GM23338 (cell line): Measurements from ENCODE around the gene TACC3. TPM values are rescaled to one million over a fixed set of nuclear protein-coding genes. Genes with fewer than 3 reads are reported as not detected.

Experiments
- ATAC-seq: fragments of 200-7000 bp; cut with Tn5 transposase; 3 replicates; pipeline ENCODE4 v1.9.1; 2020
- DNase-seq: peaks from one replicate; pipeline ENCODE4 v3.0.0-alpha.2; 2015; ENCODE audit warnings: low spot score
- H2AFZ ChIP-seq: fragments of 200-600 bp; sonication (generic); 2 replicates; pipeline ENCODE4 v1.8.0; 2016; ENCODE audit warnings: antibody characterized with exemption, mild to moderate bottlenecking, moderate library complexity
- H3F3A ChIP-seq: fragments of 200-600 bp; sonication (generic); replicated peaks from 2 replicates; pipeline ENCODE4 v1.8.0; 2017; ENCODE audit warnings: antibody characterized with exemption, mixed run types, low read depth
- H3K27ac ChIP-seq: fragments of 200-600 bp; sonication (generic); 2 replicates; pipeline ENCODE4 v1.6.1; 2016; ENCODE audit warnings: low read depth
- H3K27me3 ChIP-seq: fragments of 200-600 bp; sonication (generic); 2 replicates; pipeline ENCODE4 v1.8.0; 2016; ENCODE audit warnings: mild to moderate bottlenecking, mixed run types, moderate library complexity; ENCODE audit not compliant: insufficient read depth
- H3K36me3 ChIP-seq: fragments of 200-600 bp; sonication (generic); 2 replicates; pipeline ENCODE4 v1.8.0; 2016; ENCODE audit warnings: mild to moderate bottlenecking; ENCODE audit not compliant: insufficient read depth
- H3K4me1 ChIP-seq: fragments of 200-600 bp; sonication (generic); 2 replicates; pipeline ENCODE4 v1.8.0; 2016; ENCODE audit warnings: mild to moderate bottlenecking, moderate library complexity; ENCODE audit not compliant: insufficient read depth
- H3K4me2 ChIP-seq: fragments of 200-600 bp; sonication (generic); 2 replicates; pipeline ENCODE4 v1.7.1; 2017; ENCODE audit warnings: mixed run types
- H3K4me3 ChIP-seq: fragments of 200-600 bp; sonication (generic); 2 replicates; pipeline ENCODE4 v1.6.1; 2016; ENCODE audit warnings: mixed run types
- H3K79me2 ChIP-seq: fragments of 200-600 bp; sonication (generic); replicated peaks from 2 replicates; pipeline ENCODE4 v1.8.0; 2017; ENCODE audit warnings: mild to moderate bottlenecking; ENCODE audit not compliant: insufficient read depth
- H3K9me2 ChIP-seq: fragments of 200-600 bp; sonication (generic); 2 replicates; pipeline ENCODE4 v1.8.0; 2017; ENCODE audit not compliant: insufficient read depth
- H4K20me1 ChIP-seq: fragments of 200-600 bp; sonication (generic); replicated peaks from 2 replicates; pipeline ENCODE4 v1.8.0; 2017; ENCODE audit warnings: mild to moderate bottlenecking; ENCODE audit not compliant: insufficient read depth
- H3K27ac Mint-ChIP-seq: 2 replicates; pipeline ENCODE4 v1.8.0; 2020; ENCODE audit warnings: inconsistent platforms, mild to moderate bottlenecking, moderate library complexity, mixed read lengths
- H3K27me3 Mint-ChIP-seq: 3 replicates; pipeline ENCODE4 v1.8.0; 2022; ENCODE audit warnings: low read depth, mild to moderate bottlenecking, moderate library complexity, mixed read lengths, inconsistent platforms; ENCODE audit not compliant: insufficient read depth, poor library complexity
- H3K36me3 Mint-ChIP-seq: 3 replicates; pipeline ENCODE4 v1.8.0; 2021; ENCODE audit warnings: low read depth, mild to moderate bottlenecking, inconsistent platforms, moderate library complexity, mixed read lengths
- H3K4me1 Mint-ChIP-seq: 3 replicates; pipeline ENCODE4 v1.8.0; 2020; ENCODE audit warnings: mild to moderate bottlenecking, inconsistent platforms, mixed read lengths
- H3K4me3 Mint-ChIP-seq: 3 replicates; pipeline ENCODE4 v1.8.0; 2021; ENCODE audit warnings: moderate library complexity, mild to moderate bottlenecking, inconsistent platforms, mixed read lengths
- H3K9me3 Mint-ChIP-seq: 3 replicates; pipeline ENCODE4 v1.8.0; 2020; ENCODE audit warnings: moderate library complexity, mild to moderate bottlenecking, inconsistent platforms, mixed read lengths
- CREB1 ChIP-seq: fragments of 250-450 bp; sonication (Bioruptor Pico); IDR thresholded peaks from 2 replicates; pipeline ENCODE4 v1.5.0; 2020; ENCODE audit warnings: low read depth, mild to moderate bottlenecking, moderate library complexity
- CTCF ChIP-seq, 2 experiments: fragments of 200-600 bp in 1 of 2; sonication (generic) in 1 of 2; conservative IDR thresholded peaks; 2 replicates each; pipeline versions ENCODE4 v1.5.1 to v1.6.1; 2016 to 2017; ENCODE audit warnings: antibody characterized with exemption in 2 of 2, low read depth in 2 of 2, mild to moderate bottlenecking in 2 of 2, moderate library complexity in 1 of 2
- ETS1 ChIP-seq: IDR thresholded peaks from 2 replicates; pipeline ENCODE4 v1.6.1; 2016; ENCODE audit warnings: antibody characterized with exemption
- EZH2 ChIP-seq: fragments of 200-600 bp; sonication (generic); IDR thresholded peaks from one replicate; pipeline ENCODE4 v1.8.0; 2017; ENCODE audit warnings: antibody characterized with exemption, mild to moderate bottlenecking, low read depth; ENCODE audit not compliant: unreplicated experiment
- JUNB ChIP-seq: IDR thresholded peaks from one replicate; pipeline ENCODE4 v1.6.1; 2016; ENCODE audit warnings: antibody characterized with exemption; ENCODE audit not compliant: unreplicated experiment
- NANOG ChIP-seq: IDR thresholded peaks from 2 replicates; pipeline ENCODE4 v1.6.1; 2016; ENCODE audit warnings: antibody characterized with exemption, borderline replicate concordance
- REST ChIP-seq: IDR thresholded peaks from one replicate; pipeline ENCODE4 v1.6.1; 2018; ENCODE audit warnings: antibody characterized with exemption; ENCODE audit not compliant: unreplicated experiment
- STAT1 ChIP-seq: IDR thresholded peaks from one replicate; pipeline ENCODE4 v1.6.1; 2016; ENCODE audit warnings: antibody characterized with exemption; ENCODE audit not compliant: unreplicated experiment
- ZNF114 ChIP-seq: fragments of 250-450 bp; sonication (Bioruptor Pico); IDR thresholded peaks from 2 replicates; pipeline ENCODE4 v1.5.0; 2020; ENCODE audit warnings: mild to moderate bottlenecking, moderate library complexity
- ZNF462 ChIP-seq: fragments of 250-450 bp; sonication (Bioruptor Pico); IDR thresholded peaks from 2 replicates; pipeline ENCODE4 v1.5.0; 2020; ENCODE audit warnings: mild to moderate bottlenecking, moderate library complexity
- polyA plus RNA-seq: library from polyadenylated mRNA; unstranded; fragments of >200 nt; fragmentation: Nextera tagmentation; extraction: Ambion mirVana; gene quantifications from 2 replicates; pipeline ENCODE4 v1.2.1, GENCODE V29; 2016
- total RNA-seq: library from RNA; depleted of rRNA; stranded (reverse); fragments of >200 nt; shearing (Covaris generic); gene quantifications from 2 replicates; pipeline ENCODE4 v1.2.3, GENCODE V29; 2014

Gene TACC3
- total and polyA plus RNA-seq, 2 experiments from 2014 or later: 120 TPM

GRCh38 chr4:1721666-1722550 is 587 bp downstream of the TACC3 start:
- H2AFZ ChIP-seq: no peak overlapping the region
- H3K79me2 ChIP-seq: peaks cover 49% of the 10 kb centered on the region
- H3K27ac Mint-ChIP-seq: peak overlapping the region; percentile 94
- DNase-seq (peak; percentile 32), ATAC-seq (peak; percentile 6)
- no peaks in the 10 kb centered on the region for H3K27me3 ChIP-seq
- H3K27ac ChIP-seq: no peak overlapping the region
- no peak for TF ChIP-seq NANOG
- no peak for TF ChIP-seq ZNF462 (CRISPR knock-in tag)
- TF ChIP-seq ETS1: no peak
- TF ChIP-seq CREB1: no peak
- TF ChIP-seq CTCF (conservative IDR thresholded peaks at IDR 0.05; ENCODE audit: low read depth in 2 of 2): no peak
- no peak for TF ChIP-seq STAT1
- TF ChIP-seq JUNB: no peak
- TF ChIP-seq EZH2: no peak
- no peak for TF ChIP-seq ZNF114 (CRISPR knock-in tag)
- TF ChIP-seq REST: no peak
- peaks cover 27% of the 10 kb centered on the region for H4K20me1 ChIP-seq
- peaks cover 50% of the 10 kb centered on the region for H3K36me3 Mint-ChIP-seq
- H3K4me3 ChIP-seq: peak overlapping the region; percentile 95
- H3K4me2 ChIP-seq: peak overlapping the region; percentile 95
- H3K27me3 Mint-ChIP-seq: peaks cover 19% of the 10 kb centered on the region
- peaks cover 20% of the 10 kb centered on the region for H3F3A ChIP-seq
- H3K4me1 Mint-ChIP-seq: peaks cover 20% of the 10 kb centered on the region
- no peaks in the 10 kb centered on the region; the same call in 2 of the 3 replicates for H3K9me3 Mint-ChIP-seq
- peak overlapping the region; percentile 97 for H3K4me3 Mint-ChIP-seq
- H3K9me2 ChIP-seq: no peaks in the 10 kb centered on the region
- peaks cover 24% of the 10 kb centered on the region for H3K36me3 ChIP-seq
- H3K4me1 ChIP-seq: peaks cover 12% of the 10 kb centered on the region; the same call in 1 of the 2 replicates
